K562 (cell line): ENCODE results near the gene LY6G6F. TPM values are rescaled to one million over a fixed set of nuclear protein-coding genes. Genes with fewer than 3 reads are reported as not detected.
A peak's percentile ranks its signal among the peaks of the same experiment; 100 is the strongest.

Experiments used
- BRD4 ChIP-seq: fragments of 200-600 bp; sonication (generic); IDR thresholded peaks from 2 replicates; pipeline ENCODE4 v1.6.1; 2017; ENCODE audit warnings: inconsistent platforms
- FOXM1 ChIP-seq, 2 experiments: fragments of 450-650 bp in 1 of 2; sonication (generic) in 1 of 2; formaldehyde crosslinking in 1 of 2; IDR thresholded peaks; 2 replicates each; pipeline versions ENCODE4 v1.6.1 to v1.9.0; 2017 to 2022; ENCODE audit warnings: low read depth in 2 of 2, mild to moderate bottlenecking in 2 of 2, missing genetic modification reagents in 1 of 2, moderate library complexity in 1 of 2
- LCOR ChIP-seq: sonication (generic); formaldehyde crosslinking; IDR thresholded peaks from 2 replicates; pipeline ENCODE4 v1.8.0; 2022; ENCODE audit warnings: mild to moderate bottlenecking, missing genetic modification reagents
- NFATC3 ChIP-seq: fragments of 450-650 bp; IDR thresholded peaks from 2 replicates; pipeline ENCODE4 v1.6.1; 2017; ENCODE audit warnings: mild to moderate bottlenecking
- RBM39 ChIP-seq: fragments of 200-400 bp; formaldehyde crosslinking; optimal IDR thresholded peaks from 2 replicates; pipeline ENCODE3; 2018; ENCODE audit warnings: low read depth, low read length
- SMARCE1 ChIP-seq: fragments of 450-650 bp; IDR thresholded peaks from 2 replicates; pipeline ENCODE4 v1.7.1; 2016; ENCODE audit warnings: mild to moderate bottlenecking
- SNIP1 ChIP-seq: fragments of 450-650 bp; IDR thresholded peaks from 2 replicates; pipeline ENCODE4 v1.7.1; 2017; ENCODE audit warnings: low read depth, mild to moderate bottlenecking
- TEAD1 ChIP-seq, 2 experiments: fragments of 450-650 bp in 1 of 2; sonication (generic) in 1 of 2; formaldehyde crosslinking; IDR thresholded peaks; 2 replicates each; pipeline versions ENCODE4 v1.4.0 to v1.8.0; 2020 to 2022; ENCODE audit warnings: mild to moderate bottlenecking in 2 of 2, missing genetic modification reagents in 1 of 2
- TGIF2 ChIP-seq: sonication (generic); formaldehyde crosslinking; IDR thresholded peaks from 2 replicates; pipeline ENCODE4 v1.8.1; 2022; ENCODE audit warnings: mild to moderate bottlenecking, missing genetic modification reagents, moderate library complexity
- XRCC5 ChIP-seq: fragments of 200-400 bp; formaldehyde crosslinking; IDR thresholded peaks from 2 replicates; pipeline ENCODE4 v1.6.1; 2017; ENCODE audit warnings: low read depth, mild to moderate bottlenecking, low read length
- ZNF507 ChIP-seq: conservative IDR thresholded peaks from 2 replicates; pipeline ENCODE4 v1.6.1; 2017; ENCODE audit warnings: missing genetic modification characterization, missing compliant biosample characterization
- polyA plus RNA-seq, 8 experiments: library from polyadenylated mRNA; depleted of rRNA in 4 of 8; stranded (reverse) in 5 of 8; unstranded in 3 of 8; fragments of >200 nt; fragmentation: Nextera tagmentation in 2 of 8; fragmentation: Illumina TruSeq in 1 of 8; extraction: Ambion mirVana in 2 of 8; extraction: Trizol in 1 of 8; gene quantifications; 2 replicates each; pipeline versions ENCODE4 v1.2.1 to v1.2.3, GENCODE V29; 2011 to 2014; ENCODE audit warnings: inconsistent platforms in 1 of 8, missing spikeins in 1 of 8
- total RNA-seq, 7 experiments: library from RNA; depleted of rRNA in 6 of 7; stranded (reverse); fragments of >200 nt in 6 of 7; fragmentation: Illumina TruSeq in 2 of 7; extraction: Trizol in 2 of 7; gene quantifications; 2 replicates each; pipeline versions ENCODE4 v1.2.1 to v1.2.3, GENCODE V29; 2011 to 2021; ENCODE audit warnings: low replicate concordance in 1 of 7
- TF ChIP-seq, protein P1 (sequence below): fragments of 150-350 bp; conservative IDR thresholded peaks from 2 replicates; pipeline ENCODE4 v1.6.1; 2014; ENCODE audit warnings: low read length
- TF ChIP-seq, protein P2 (sequence below): fragments of 250-450 bp; sonication (Bioruptor Pico); IDR thresholded peaks from 2 replicates; pipeline ENCODE4 v1.9.0; 2021; ENCODE audit warnings: mild to moderate bottlenecking
- TF ChIP-seq, protein P3 (sequence below), 2 experiments: fragments of 200-800 bp in 1 of 2; sonication (Bioruptor generic) in 1 of 2; sonication (generic) in 1 of 2; formaldehyde crosslinking in 1 of 2; IDR thresholded peaks in 1 of 2; conservative IDR thresholded peaks in 1 of 2; 2 replicates each; pipeline versions ENCODE4 v1.5.0 to v1.6.1; 2016 to 2020; ENCODE audit warnings: missing compliant biosample characterization in 1 of 2, missing genetic modification characterization in 1 of 2, missing genetic modification reagents in 1 of 2
- TF ChIP-seq, protein P4 (sequence below): fragments of 250-450 bp; sonication (Bioruptor Pico); IDR thresholded peaks from 2 replicates; pipeline ENCODE4 v1.5.0; 2021; ENCODE audit warnings: mild to moderate bottlenecking, moderate library complexity
- TF ChIP-seq, protein P5 (sequence below): fragments of 450-650 bp; IDR thresholded peaks from 2 replicates; pipeline ENCODE4 v1.7.0; 2016; ENCODE audit warnings: borderline replicate concordance

The LY6G6F gene
- total and polyA plus RNA-seq, 9 of the 15 experiments (the other 6 are each of a cell fraction or from before 2014, with no cell fraction given): 0.14 to 0.50 (median 0.28) TPM; not detected in 2

DNA sequence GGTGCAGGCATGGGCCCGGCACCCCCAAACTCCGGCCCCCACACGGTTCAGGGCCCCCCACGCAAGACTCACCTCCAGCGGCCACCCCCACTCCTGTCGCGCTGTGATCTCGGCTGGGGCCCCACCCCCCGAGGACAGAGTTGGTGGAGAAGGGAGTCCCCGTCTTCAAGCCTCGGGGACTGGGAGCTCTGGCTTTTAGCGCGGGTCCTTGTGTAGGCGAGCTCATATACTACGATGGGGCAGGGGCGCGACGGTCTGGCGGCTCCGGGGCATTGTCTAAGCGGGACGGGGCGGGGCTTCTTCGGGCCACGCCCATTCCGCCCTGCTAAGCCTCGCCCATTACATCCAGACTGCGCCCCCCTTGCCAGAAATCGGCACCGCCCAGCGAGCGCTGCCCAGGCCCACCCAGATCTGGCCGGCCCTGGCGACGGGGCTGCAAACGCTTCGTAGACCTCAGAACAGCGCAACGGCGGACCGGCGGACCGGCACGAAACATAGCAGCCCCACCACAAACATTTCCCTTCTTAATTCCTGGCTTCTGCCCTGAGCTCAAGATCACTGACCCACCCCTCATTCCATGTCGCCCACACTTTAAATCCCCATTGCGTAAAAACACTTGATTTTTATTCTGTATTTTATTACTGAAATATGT is 23.4 kb downstream of the LY6G6F start (continued):
- TF ChIP-seq, protein P1, sequence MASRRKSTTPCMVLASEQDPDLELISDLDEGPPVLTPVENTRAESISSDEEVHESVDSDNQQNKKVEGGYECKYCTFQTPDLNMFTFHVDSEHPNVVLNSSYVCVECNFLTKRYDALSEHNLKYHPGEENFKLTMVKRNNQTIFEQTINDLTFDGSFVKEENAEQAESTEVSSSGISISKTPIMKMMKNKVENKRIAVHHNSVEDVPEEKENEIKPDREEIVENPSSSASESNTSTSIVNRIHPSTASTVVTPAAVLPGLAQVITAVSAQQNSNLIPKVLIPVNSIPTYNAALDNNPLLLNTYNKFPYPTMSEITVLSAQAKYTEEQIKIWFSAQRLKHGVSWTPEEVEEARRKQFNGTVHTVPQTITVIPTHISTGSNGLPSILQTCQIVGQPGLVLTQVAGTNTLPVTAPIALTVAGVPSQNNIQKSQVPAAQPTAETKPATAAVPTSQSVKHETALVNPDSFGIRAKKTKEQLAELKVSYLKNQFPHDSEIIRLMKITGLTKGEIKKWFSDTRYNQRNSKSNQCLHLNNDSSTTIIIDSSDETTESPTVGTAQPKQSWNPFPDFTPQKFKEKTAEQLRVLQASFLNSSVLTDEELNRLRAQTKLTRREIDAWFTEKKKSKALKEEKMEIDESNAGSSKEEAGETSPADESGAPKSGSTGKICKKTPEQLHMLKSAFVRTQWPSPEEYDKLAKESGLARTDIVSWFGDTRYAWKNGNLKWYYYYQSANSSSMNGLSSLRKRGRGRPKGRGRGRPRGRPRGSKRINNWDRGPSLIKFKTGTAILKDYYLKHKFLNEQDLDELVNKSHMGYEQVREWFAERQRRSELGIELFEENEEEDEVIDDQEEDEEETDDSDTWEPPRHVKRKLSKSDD: peak; percentile 70; the same call in 1 of the 2 replicates
- TF ChIP-seq, protein P2, sequence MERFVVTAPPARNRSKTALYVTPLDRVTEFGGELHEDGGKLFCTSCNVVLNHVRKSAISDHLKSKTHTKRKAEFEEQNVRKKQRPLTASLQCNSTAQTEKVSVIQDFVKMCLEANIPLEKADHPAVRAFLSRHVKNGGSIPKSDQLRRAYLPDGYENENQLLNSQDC: no peak; the same call in none of the 2 replicates
- TF ChIP-seq TGIF2 (no peak), SNIP1 (no peak), FOXM1 (IDR thresholded peaks at IDR 0.05; ENCODE audit: low read depth) (no peak), FOXM1 (CRISPR knock-in tag; IDR thresholded peaks at IDR 0.05; ENCODE audit: low read depth) (no peak), XRCC5 (no peak), RBM39 (no peak), ZNF507 (tag) (no peak), SMARCE1 (no peak), BRD4 (0 out of 2 replicates have a peak, but pooled peaks have one; percentile 16), LCOR (no peak), TEAD1 (CRISPR knock-in tag; IDR thresholded peaks at IDR 0.05) (peak in 1 of 2 experiments; percentile 94; a peak in 3 of 4 replicates), NFATC3 (peak; percentile 68)
- TF ChIP-seq, protein P3, sequence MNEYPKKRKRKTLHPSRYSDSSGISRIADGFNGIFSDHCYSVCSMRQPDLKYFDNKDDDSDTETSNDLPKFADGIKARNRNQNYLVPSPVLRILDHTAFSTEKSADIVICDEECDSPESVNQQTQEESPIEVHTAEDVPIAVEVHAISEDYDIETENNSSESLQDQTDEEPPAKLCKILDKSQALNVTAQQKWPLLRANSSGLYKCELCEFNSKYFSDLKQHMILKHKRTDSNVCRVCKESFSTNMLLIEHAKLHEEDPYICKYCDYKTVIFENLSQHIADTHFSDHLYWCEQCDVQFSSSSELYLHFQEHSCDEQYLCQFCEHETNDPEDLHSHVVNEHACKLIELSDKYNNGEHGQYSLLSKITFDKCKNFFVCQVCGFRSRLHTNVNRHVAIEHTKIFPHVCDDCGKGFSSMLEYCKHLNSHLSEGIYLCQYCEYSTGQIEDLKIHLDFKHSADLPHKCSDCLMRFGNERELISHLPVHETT (CRISPR knock-in tag; conservative IDR thresholded peaks at IDR 0.05 in 1 of 2, IDR thresholded peaks at IDR 0.05 in 1 of 2): no peak
- TF ChIP-seq, protein P4, sequence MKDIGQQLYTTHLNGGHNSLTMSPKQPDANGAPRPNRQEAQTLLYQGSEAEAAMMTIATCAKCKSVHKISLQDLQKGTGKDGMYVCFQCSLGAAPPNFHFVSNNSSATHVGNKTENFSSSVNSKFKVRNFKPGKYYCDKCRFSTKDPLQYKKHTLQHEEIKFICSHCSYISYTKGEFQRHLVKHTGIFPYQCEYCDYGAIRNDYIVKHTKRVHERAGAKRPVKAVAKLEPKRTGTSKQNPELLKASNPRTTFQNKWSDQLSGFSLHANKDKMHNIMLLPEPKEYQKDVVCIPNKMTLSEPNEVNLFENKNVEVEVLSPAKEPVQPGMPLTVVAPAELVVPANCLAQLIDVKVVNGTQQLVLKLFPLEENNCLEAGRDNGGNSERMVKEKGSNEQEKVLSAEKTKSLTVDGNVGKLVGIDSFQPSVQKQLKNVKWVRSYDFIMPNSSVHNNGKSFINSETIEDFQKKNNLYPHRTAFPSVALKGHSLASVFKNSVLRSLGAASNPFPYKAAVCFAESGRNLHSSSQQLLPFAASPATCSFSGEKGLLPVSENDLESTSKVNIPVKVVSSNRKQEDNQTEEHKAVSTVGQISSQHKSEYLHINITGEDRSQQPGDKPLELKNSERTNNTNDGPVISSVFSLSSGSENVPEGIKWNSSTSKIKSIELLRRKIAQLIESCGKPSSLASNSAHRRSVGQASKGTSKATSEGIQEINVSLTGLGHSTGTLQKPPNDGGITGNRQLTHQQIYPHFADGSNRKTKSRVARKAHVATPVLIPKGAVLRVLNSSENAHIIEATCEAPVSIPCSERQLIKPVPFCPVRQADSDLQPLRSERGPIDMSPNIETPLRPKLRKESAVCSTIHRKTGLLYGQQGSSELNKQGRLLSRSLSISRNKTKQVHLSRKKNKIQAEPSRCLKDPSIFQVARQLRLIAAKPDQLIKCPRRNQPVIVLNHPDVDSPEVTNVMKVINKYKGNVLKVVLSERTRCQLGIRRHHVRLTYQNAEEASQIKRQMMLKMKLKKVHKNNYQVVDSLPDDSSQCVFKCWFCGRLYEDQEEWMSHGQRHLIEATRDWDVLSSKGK: peak; percentile 95
- TF ChIP-seq, protein P5, sequence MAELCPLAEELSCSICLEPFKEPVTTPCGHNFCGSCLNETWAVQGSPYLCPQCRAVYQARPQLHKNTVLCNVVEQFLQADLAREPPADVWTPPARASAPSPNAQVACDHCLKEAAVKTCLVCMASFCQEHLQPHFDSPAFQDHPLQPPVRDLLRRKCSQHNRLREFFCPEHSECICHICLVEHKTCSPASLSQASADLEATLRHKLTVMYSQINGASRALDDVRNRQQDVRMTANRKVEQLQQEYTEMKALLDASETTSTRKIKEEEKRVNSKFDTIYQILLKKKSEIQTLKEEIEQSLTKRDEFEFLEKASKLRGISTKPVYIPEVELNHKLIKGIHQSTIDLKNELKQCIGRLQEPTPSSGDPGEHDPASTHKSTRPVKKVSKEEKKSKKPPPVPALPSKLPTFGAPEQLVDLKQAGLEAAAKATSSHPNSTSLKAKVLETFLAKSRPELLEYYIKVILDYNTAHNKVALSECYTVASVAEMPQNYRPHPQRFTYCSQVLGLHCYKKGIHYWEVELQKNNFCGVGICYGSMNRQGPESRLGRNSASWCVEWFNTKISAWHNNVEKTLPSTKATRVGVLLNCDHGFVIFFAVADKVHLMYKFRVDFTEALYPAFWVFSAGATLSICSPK: no peak
